NOMO-1 (cell line): Measurements from ENCODE around the gene FYN.

Source experiments
- DNase-seq, 2 experiments: peaks; one replicate each; lab custom pipeline; 2025; ENCODE audit not compliant: unreplicated experiment in 2 of 2; lab: John Stamatoyannopoulos, UW

FYN gene

GRCh38 chr6:111736005-111736608 lies 137.1 kb downstream of the FYN start:
- no peak for DNase-seq

- no peak for DNase-seq
These were observed 138.9 kb downstream of the FYN start for GRCh38 chr6:111734068-111735061.

GRCh38 chr6:111732390-111732789 lies 140.9 kb downstream of the FYN start:
- no peak for DNase-seq

DNA sequence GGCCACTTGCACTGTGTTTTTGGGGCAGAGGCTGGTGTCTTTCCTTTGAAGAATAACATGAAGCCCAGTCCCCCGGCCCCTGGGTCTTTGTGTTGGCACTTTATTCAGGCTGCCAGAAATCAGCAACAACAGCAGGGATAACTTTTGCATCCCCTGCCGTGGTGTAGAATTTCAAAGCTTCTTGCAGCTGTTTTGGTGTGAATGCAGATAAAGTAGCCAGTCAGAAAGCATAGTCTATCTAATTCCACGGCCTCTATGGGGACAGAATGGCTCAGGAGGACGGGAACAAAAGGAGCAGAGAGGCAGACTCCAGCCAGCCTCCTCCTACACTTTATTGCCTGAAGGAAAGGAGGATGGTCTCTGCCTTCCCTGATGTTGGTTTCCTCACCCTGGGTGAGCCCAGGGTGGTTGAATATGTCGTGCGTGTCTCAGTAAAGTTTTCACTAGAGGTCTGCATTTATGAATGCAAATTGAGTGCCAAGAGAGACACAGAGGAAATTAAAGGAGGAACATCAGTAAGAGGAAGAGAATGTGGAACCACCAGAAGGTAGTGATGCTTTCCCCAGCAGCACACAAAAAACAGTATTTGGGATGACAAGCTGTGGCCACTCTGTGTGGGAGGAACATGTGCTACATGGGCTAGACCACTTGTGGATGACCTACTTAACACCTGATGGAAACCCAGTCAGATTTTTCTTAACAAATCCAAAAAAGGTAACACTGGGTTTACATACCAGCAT lies 141.6 kb downstream of the FYN start:
- DNase-seq, result peak in 1 of 2 experiments; percentile 3

- no peak for DNase-seq
These were observed 142.4 kb downstream of the FYN start for GRCh38 chr6:111730864-111731263.

DNA sequence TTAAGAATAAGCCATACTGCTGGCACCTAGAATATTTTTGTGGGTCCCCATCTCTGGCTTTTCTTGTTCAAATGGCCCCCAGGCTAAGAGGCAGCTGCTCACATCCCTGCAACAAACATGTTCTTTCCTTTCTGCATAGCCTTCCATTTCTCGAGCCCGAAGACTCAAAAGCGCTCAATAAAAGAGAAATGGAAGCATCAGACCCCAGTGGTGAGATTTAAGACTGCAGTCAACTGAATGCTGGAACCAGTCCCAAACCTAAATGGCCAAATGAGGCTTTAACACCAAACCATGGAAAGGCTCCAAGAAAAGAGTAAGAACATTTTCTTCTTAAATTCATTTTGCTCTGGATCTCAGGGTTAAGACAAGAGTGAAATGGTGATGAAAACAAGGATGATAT lies 145.4 kb downstream of the FYN start:
- no peak for DNase-seq

- DNase-seq, result no peak
These were observed 146.2 kb downstream of the FYN start for GRCh38 chr6:111727041-111727440.

DNA sequence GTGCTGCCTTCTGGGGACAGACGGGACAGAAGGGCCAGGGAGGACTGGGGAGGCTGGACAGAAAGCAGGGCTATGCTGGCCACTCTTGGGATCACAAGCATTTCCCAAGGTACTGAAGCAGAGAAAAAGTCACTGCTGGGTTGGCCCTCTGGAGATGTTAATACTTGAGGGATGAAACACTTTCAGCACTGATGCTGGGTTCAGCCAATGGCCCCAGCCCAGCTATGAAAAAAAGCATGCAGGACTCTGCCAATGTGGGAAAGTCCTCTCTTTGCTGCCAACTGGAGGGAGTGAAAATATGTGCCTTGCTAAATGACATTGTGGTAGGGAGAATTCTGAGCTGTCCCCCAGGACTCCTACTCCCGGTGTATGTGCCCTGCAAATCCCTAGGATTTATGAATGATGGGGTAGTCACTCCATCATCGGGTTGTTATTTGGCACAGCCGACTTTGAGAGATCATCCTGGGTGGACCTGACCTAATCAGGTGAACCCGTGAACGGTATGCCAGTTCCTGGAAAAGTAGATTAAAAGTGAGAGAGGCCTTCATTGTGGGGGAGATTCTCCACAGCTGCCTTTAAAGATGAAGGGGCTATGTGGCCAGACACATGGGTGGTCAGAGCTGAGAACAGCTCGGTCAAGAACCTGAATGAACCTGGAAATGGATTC lies 147.7 kb downstream of the FYN start:
- DNase-seq, result no peak

DNA sequence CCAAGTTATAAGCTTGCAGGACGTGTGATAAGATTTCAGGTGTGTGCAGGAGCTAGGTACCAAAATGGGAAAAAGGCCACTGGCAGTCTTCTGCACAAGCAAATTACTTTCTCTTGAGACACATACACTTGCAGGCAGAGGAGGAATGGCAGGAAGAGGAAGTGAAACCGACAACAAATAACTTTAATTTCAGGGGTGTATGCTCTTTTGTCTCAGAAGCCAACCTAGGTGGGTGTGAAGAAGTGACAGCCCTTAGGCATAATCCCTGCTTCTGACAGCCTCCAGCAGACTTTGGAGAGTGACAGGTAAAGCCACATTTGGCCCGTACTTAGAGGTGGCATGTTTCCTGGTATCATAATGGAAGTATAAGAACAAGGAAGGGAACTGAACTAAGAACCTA lies 148.7 kb downstream of the FYN start:
- peak; percentile 76 to 93 for DNase-seq

DNA sequence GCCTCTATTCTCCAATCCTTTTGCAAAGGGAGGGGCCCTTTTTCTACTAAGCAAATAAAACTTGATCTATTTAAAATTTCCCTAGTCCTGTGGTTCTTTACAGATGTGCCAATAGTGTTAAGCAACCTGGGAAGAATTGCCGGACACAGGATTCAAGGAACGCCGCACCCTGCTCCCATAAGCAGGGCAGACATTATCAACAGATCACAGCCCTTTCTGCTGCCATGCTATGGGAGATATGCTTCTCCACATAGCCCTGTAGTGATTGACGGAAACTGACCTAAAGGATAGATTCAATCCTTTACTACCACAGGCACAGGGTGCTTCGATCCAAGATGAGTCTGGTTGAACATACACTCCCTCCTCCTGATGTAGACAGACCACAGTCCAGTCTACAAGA lies 149.2 kb downstream of the FYN start:
- no peak for DNase-seq

- no peak for DNase-seq
These were observed 149.8 kb downstream of the FYN start for GRCh38 chr6:111723412-111723970.

DNA sequence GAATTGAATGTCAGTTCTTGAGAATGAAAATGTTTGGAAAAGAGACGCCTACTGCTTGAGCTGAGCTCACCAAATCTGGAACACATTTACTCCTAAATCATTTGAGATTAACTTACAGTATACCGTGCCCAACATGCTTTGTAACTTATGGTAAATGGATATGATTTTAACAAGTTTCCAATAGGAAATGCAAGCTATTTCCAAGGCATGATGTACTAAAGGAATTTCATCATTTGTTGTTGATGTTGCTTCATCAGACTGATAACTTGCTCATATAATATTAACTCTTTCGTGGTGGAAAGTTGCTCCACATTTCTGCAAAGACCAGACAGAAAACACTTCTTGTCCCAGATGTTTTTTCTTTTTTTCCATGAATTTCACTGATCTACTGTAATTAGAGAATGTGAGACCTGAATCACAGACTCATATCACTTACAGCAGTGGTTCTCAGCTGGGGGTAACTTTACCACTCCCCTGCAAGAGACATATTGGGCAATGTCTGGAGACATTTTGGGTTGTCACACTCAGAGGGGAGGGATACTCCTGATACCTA lies 151.0 kb downstream of the FYN start:
- DNase-seq, result peak in 1 of 2 experiments; percentile 9

GRCh38 chr6:111721753-111722154 lies 151.5 kb downstream of the FYN start:
- DNase-seq, result no peak

DNA sequence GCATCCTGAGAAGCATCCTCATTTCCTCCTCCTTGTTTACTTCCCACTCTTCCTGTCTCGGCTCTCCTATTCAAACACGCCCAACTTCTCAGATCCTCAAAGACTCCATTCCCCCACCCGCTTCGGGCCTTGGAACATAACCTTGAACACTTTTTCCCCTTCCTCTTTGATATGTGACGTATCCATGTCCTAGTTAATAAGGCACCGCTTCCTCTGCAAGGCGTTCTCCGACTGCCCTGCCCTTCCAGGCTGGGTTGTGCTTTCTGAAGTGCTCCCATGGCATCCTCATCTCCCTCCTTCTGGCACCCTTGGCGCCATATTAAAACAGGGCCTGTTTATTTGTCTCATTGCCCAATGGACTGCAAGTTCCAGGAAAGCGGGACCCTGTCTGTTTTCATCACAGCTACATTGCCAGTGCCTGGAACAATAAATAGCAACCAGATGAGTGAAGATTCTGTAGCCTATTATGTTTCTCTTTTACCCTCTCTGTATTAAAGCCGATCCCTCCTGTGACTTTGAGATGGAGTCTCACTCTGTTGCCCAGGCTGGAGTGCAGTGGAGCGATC lies 152.2 kb downstream of the FYN start:
- DNase-seq, result no peak

GRCh38 chr6:111718990-111719389 lies 154.3 kb downstream of the FYN start:
- no peak for DNase-seq

GRCh38 chr6:111718326-111718725 lies 154.9 kb downstream of the FYN start:
- no peak for DNase-seq

- DNase-seq, result no peak
These were observed 155.6 kb downstream of the FYN start for GRCh38 chr6:111717621-111718020.

DNA sequence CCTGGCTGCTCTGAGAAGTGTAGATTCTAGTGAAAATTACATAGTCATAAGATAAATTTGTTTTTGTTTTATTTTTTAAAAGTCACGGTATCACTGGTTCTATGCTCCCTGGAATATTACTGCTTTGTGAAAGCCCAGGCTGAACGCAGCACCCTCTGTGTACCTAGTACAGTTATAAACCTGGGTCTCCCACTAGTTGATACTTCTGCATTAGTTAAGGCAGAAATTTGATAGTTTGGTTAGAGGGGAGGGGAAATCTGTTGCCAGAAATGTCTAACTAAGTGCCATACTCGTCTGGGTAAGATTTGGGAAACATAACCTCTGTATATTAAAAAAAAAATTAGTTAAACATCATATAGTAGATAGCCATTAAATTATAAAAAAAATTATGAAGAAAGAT lies 156.9 kb downstream of the FYN start:
- DNase-seq, result no peak

DNA sequence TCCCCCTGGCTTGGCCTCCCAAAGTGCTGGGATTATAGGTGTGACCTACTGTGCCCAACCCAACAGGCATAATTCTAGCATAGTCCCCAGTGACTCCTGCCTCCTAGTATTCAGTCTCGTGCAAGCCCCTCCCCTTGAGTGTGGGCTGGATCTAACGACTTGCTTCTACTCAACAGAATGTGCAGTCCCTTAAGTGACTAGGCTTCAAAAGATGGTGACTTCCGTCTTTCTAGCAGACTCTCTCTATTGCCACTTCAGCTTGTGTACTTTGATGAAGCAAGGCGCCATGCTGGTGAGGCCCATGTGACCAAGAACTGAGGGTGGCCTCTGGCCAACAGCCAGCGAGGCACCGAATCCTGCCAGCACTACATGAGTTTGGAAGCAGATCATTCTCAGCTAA lies 157.9 kb downstream of the FYN start:
- no peak for DNase-seq
